ENCODE measurements around the gene DRG1. TPM values are rescaled to one million over a fixed set of nuclear protein-coding genes. Genes with fewer than 3 reads are reported as not detected.
"Not testable (repeated sequence)": the region's sequence is repeated elsewhere in the genome, so short reads cannot be mapped to it uniquely, and the experiment has no call there.

Gene DRG1
- total RNA-seq, 4 donors from 2014 or later, result 51.8 to 70.0 (median 57.9) TPM

GRCh38 chr22:31465307-31465706 is 65.9 kb downstream of the DRG1 start:
- H3K4me3 ChIP-seq, result no peak overlapping the region
- ATAC-seq, result no peak
- no peaks in the 10 kb centered on the region for H3K4me1 ChIP-seq
- WGBS, 2 donors (ENCODE audit: low coverage in 1 of 2), result 85 to 93% methylated on average over 2 of the region's 2 CpGs
- H3K9me3 ChIP-seq, result no peaks in the 10 kb centered on the region
- H3K27me3 ChIP-seq, result no peaks in the 10 kb centered on the region
- H3K36me3 ChIP-seq, result peaks cover 0 to 90% of the 10 kb centered on the region in 2 donors
- TF ChIP-seq EP300 (IDR thresholded peaks at IDR 0.05) (no peak), POLR2A (IDR thresholded peaks at IDR 0.05) (no peak), POLR2AphosphoS5 (IDR thresholded peaks at IDR 0.05) (no peak), CTCF (IDR thresholded peaks at IDR 0.05) (no peak)
- no peak overlapping the region for H3K27ac ChIP-seq

GRCh38 chr22:31474743-31475142 is 75.3 kb downstream of the DRG1 start:
- WGBS, 2 donors (ENCODE audit: low coverage in 1 of 2), result 92 to 96% methylated on average over 2 of the region's 2 CpGs
- no peak for TF ChIP-seq EP300 (IDR thresholded peaks at IDR 0.05)
- no peak for ATAC-seq
- no peaks in the 10 kb centered on the region for H3K27me3 ChIP-seq
- H3K36me3 ChIP-seq, result peaks cover 0 to 45% of the 10 kb centered on the region in 2 donors
- no peak overlapping the region for H3K4me3 ChIP-seq
- H3K9me3 ChIP-seq, result no peaks in the 10 kb centered on the region
- H3K27ac ChIP-seq, result no peak overlapping the region
- H3K4me1 ChIP-seq, result peaks cover 0 to 12% (median 0%) of the 10 kb centered on the region in 3 donors

GRCh38 chr22:31475800-31476199 is 76.4 kb downstream of the DRG1 start:
- WGBS, 2 donors (ENCODE audit: low coverage in 1 of 2), result 83% methylated on average over 3 of the region's 3 CpGs; no CpG with 5 or more reads in 1 of the 2 donors
- Histone ChIP-seq H3K36me3 (peaks cover 0 to 45% of the 10 kb centered on the region in 2 donors), H3K9me3 (no peaks in the 10 kb centered on the region), H3K4me3 (no peak overlapping the region), H3K27me3 (no peaks in the 10 kb centered on the region), H3K4me1 (peaks cover 0 to 12% (median 0%) of the 10 kb centered on the region in 3 donors), H3K27ac (no peak overlapping the region)
- TF ChIP-seq CTCF (IDR thresholded peaks at IDR 0.05), result no peak
- no peak for TF ChIP-seq EP300 (IDR thresholded peaks at IDR 0.05)
- TF ChIP-seq POLR2A (IDR thresholded peaks at IDR 0.05), result no peak
- TF ChIP-seq POLR2AphosphoS5 (IDR thresholded peaks at IDR 0.05), result no peak
- ATAC-seq, result no peak

- peaks cover 0 to 52% of the 10 kb centered on the region in 2 donors for H3K36me3 ChIP-seq
- no peak for ATAC-seq
- H3K9me3 ChIP-seq, result no peaks in the 10 kb centered on the region
- H3K4me1 ChIP-seq, result peaks cover 0 to 12% (median 0%) of the 10 kb centered on the region in 3 donors
- TF ChIP-seq EP300 (IDR thresholded peaks at IDR 0.05) (no peak), POLR2AphosphoS5 (IDR thresholded peaks at IDR 0.05) (no peak), CTCF (IDR thresholded peaks at IDR 0.05) (no peak), POLR2A (IDR thresholded peaks at IDR 0.05) (no peak)
- H3K27ac ChIP-seq, result no peak overlapping the region
- H3K4me3 ChIP-seq, result no peak overlapping the region
- WGBS, 2 donors (ENCODE audit: low coverage in 1 of 2), result 93 to 100% methylated on average over 3 of the region's 4 CpGs
- H3K27me3 ChIP-seq, result no peaks in the 10 kb centered on the region
These were observed 77.9 kb downstream of the DRG1 start for GRCh38 chr22:31477329-31477728.

- no peaks in the 10 kb centered on the region for H3K27me3 ChIP-seq
- no peak overlapping the region for H3K4me3 ChIP-seq
- H3K36me3 ChIP-seq, result peaks cover 0 to 74% of the 10 kb centered on the region in 2 donors
- no peaks in the 10 kb centered on the region for H3K9me3 ChIP-seq
- peaks cover 0 to 18% (median 0%) of the 10 kb centered on the region in 3 donors for H3K4me1 ChIP-seq
- 83 to 93% methylated on average over 1 to 3 of the region's 3 CpGs for WGBS, 2 donors (ENCODE audit: low coverage in 1 of 2)
- no peak for TF ChIP-seq EP300 (IDR thresholded peaks at IDR 0.05)
- no peak for TF ChIP-seq POLR2AphosphoS5 (IDR thresholded peaks at IDR 0.05)
- no peak for TF ChIP-seq CTCF (IDR thresholded peaks at IDR 0.05)
- no peak for ATAC-seq
- H3K27ac ChIP-seq, result no peak overlapping the region
These were observed 81.7 kb downstream of the DRG1 start for GRCh38 chr22:31481129-31481528.

GRCh38 chr22:31482470-31482869 is 83.1 kb downstream of the DRG1 start:
- H3K27me3 ChIP-seq, H3K9me3 ChIP-seq, H3K4me3 ChIP-seq, ATAC-seq, H3K27ac ChIP-seq: not testable (repeated sequence)
- Histone ChIP-seq H3K36me3 (peaks cover 0 to 88% of the 10 kb centered on the region in 2 donors), H3K4me1 (peaks cover 0 to 22% (median 0%) of the 10 kb centered on the region in 3 donors)
- WGBS, 2 donors (ENCODE audit: low coverage in 1 of 2), result 82 to 89% methylated on average over 5 to 8 of the region's 8 CpGs

Data from gastroesophageal sphincter (tissue), 4 donors.